ENCODE results near the gene TWF2.

- TF ChIP-seq POLR2A (IDR thresholded peaks at IDR 0.05) = no peak
- TF ChIP-seq CTCF (IDR thresholded peaks at IDR 0.05) = no peak
These were observed 10.1 kb downstream of the TWF2 start for GRCh38 chr3:52228751-52229291.

All from esophagus squamous epithelium (tissue), 4 donors.